SH-SY5Y (cell line): ENCODE measurements around the gene ACTL8.

Source experiments
- GATA2 ChIP-seq: IDR thresholded peaks from 2 replicates; pipeline ENCODE4 v1.6.1; 2011; ENCODE audit warnings: mild to moderate bottlenecking, low read depth, low read length
- GATA3 ChIP-seq: IDR thresholded peaks from 2 replicates; pipeline ENCODE4 v1.6.1; 2011; ENCODE audit warnings: low read depth, mild to moderate bottlenecking, low read length, moderate library complexity

DNA sequence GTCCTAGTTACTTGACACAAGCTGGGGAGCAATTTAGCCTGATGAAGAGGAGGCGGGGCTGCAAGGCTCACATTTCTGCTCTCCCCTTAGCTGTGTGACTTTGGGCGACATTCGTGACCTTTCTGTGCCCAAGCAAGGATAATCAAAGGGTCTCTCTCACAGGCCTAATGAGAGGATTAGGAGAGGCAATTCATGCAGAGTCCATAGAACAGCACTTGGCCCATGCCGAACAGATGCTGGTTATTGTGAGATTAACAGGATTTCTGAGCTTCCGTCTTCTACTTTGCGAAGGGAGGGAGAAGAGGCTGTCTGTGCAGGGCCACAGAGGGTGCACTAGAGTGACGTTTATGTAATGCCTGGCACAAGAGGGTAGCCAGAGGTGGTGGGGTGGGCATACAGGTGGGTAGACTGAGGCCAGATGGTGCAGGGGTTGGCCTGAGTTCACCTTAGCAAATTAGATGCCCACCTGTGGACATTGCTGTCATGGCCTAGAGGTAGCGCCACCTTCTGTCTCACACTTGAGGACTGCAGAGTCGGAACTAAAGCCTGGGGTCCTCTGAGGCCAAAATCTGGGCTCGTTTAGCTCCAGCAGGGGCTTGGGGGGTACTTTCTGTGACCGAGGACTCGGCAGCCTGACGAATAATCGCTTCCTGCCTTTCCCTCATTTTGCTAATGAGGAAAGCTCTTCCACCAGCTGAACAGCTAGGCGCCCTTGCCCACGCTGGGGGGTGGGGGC is 18.6 kb downstream of the ACTL8 start:
- TF ChIP-seq GATA2 (no peak), GATA3 (no peak)
